GM18951 (cell line): ENCODE results near the gene LSM12.

Experiments
- POLR2A ChIP-seq: IDR thresholded peaks from 4 replicates; pipeline ENCODE4 v1.6.1; 2011; ENCODE audit warnings: mild to moderate bottlenecking; ENCODE audit not compliant: insufficient read length, insufficient read depth; ENCODE audit errors: extremely low read depth
- in situ Hi-C: fragments of 300-500 bp; cut with MboI; formaldehyde crosslinking; loops from one replicate; pipeline ENCODE4 v1.12.0; 2022; ENCODE audit warnings: low sequenced_read_pairs, mixed read lengths, inconsistent platforms; ENCODE audit not compliant: unreplicated experiment

LSM12 gene

DNA sequence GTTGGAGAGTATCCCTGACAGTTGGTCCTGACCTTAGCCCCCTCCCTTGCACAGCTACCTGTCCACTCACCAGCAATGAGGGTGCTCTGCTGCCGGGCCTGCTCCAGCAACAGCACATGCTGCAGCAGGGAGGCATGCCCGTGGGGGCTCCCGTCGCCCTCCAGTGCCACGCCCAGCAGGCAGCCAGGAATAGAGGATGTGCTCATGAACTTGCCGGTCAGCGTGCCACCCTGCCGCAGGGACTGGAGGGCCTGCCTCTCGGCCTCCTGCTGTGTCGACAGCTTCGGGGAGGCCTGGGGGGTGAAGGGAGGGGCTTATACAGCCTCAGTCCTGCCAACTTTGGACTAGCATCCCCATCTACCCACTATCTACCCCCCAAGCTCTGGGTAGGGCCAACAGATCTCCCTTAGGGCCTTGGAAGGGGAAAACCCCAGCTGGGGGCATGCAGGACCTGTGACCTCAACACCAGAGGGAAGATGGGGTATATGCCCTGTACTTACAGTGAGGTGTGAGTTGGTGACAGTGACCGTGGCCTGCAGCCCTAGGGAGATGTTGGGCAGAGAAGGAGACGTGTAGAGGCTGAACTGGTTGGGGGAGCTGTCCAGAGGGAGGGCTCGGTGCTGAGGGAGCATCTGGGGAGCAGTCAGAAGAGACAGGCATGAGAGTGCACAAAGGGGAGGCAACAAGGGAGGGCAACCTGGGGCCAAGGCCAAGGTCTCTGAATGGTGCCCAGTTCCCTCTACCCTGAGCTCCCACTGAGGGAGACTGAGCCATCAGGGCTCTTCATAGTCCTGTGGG is 24.9 kb upstream of the LSM12 start:
- no peak for TF ChIP-seq POLR2A
- in situ Hi-C loops: no loop called here

- no peak for TF ChIP-seq POLR2A
- in situ Hi-C loops: no loop called here
These were observed 21.8 kb upstream of the LSM12 start for GRCh38 chr17:44088254-44088653.

GRCh38 chr17:44087319-44087718 is 20.8 kb upstream of the LSM12 start:
- no peak for TF ChIP-seq POLR2A
- in situ Hi-C loops: no loop called here

GRCh38 chr17:44086364-44087311 is 20.2 kb upstream of the LSM12 start:
- in situ Hi-C loops: no loop called here
- no peak for TF ChIP-seq POLR2A

GRCh38 chr17:44085908-44086307 is 19.4 kb upstream of the LSM12 start:
- in situ Hi-C loops: no loop called here
- no peak for TF ChIP-seq POLR2A

GRCh38 chr17:44084921-44085320 is 18.4 kb upstream of the LSM12 start:
- TF ChIP-seq POLR2A: no peak
- in situ Hi-C loops: no loop called here

DNA sequence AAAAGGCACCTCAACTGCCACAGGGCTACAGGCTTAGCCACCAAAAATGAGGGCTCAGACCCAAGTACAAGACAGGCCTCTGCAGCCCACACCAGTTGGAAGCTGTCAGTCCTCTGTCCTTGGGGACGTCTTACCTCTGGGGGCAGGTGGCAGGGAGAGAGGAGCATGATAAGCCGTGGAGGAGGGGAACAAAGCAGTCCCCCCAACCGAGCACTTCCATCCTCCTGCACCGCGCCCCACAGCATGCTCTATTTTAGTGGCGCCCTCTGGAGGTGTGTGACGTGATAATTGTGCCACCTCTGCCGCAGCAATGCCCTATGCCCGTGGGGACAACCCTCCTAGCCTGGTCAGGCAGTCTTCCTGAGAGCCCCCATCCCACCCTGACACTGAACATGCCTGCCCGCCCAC is 17.7 kb upstream of the LSM12 start:
- in situ Hi-C loops: no loop called here
- TF ChIP-seq POLR2A: no peak

GRCh38 chr17:44083250-44083849 is 16.9 kb upstream of the LSM12 start:
- in situ Hi-C loops: no loop called here
- TF ChIP-seq POLR2A: no peak

DNA sequence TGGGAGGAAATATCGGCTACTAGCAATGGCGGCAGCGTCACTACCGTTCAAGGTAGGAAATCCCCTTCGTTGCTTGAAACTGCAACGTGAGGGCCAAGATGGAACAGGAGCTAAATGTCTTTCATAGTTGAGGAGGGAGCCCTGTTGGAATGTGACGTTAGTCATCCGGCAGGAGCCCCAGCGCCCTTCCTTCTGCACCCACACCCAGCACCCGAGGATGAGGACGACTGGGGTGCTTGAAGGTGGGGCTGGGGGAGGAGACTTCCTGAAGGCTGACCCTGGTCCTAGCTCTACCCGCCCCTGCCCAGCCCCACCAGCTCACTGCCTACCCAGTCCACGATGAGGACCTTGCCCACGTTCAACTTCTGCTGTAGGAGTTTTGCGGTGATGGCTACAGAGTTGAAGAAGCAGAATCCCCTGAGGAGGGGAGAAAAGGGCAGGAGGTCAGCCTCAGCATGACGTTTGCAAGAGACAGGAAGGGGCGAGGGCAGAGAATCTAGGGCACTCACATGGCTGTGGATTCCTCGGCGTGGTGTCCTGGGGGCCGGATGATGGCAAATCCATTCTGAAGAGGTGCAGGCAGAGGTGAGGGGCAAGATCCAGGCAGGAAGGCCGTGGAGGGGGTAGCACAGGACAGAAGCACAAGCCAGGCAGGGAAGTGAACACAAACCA is 15.9 kb upstream of the LSM12 start:
- no peak for TF ChIP-seq POLR2A
- in situ Hi-C loops: no loop called here

GRCh38 chr17:44081681-44082080 is 15.2 kb upstream of the LSM12 start:
- in situ Hi-C loops: no loop called here
- no peak for TF ChIP-seq POLR2A

DNA sequence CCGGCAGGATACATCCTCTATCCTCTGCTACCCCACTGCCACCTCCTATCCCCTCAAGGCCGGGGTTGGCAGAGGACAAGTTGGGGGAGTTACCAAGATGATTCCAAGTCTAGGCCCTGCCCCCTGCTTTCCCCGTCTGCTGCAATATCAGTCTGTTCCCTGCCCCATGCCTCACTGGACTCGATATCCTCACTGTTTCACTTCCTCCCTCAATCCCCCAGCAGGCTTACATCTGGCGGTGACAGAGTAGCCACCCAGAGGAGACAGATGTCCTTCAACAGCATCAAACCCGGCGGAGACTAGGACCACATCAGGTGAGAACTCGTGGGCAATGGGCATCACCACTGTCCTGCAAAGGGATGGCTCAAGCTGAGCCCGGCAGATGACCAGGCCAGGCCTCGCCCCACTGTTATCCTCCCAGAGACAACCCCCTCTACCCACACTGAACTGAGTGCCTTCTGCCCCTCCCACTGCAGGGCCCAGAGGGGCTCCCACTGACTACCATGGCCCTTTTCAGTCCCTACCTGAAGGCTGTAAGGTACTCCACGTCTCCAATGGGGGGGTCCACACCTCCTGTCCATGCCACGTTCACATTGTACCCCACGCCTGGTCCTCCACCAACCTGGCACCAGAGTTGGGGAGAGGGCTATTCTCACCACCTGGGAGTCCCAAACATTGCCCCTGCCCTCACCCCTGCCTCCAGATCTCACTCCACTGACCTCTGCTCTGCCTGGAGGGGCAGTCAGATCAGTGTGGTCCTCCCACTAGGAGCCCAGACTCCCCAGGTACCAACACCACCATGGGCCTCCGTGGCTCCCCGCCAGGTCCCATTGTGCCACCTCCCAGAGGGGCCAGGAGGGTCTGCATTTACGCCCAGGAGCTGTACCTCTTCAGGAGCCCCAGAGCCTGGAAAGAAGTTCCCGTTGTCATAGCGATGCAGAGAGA is 13.7 kb upstream of the LSM12 start:
- in situ Hi-C loops: no loop called here
- no peak for TF ChIP-seq POLR2A

DNA sequence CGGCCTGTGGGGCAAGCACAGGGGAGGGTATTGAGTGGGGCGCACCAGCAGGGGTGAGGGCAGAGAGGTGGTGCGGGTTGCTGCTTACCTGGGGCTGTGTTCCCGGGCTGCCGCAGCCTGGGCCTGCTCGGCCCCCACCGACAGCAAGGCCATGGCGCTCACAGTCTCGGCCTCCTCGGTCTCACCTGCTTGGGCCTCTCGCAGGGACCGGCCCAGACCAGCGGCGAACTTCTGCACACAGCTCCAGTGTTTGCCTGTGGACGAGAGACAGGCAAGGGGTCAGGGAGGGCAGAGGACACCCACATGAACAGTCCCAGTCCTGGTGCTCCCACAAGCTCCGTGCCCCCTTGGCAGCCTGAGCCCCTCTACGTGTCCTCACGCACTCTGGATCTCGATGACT is 11.9 kb upstream of the LSM12 start:
- in situ Hi-C loops: no loop called here
- TF ChIP-seq POLR2A: no peak
